ENCODE data around the gene USP51.
"Not testable (repeated sequence)": the region's sequence is repeated elsewhere in the genome, so short reads cannot be mapped to it uniquely, and the experiment has no call there.

USP51 gene

GRCh38 chrX:55522596-55523276, 33.1 kb upstream of the USP51 start:
- Histone ChIP-seq H3K4me3 (ENCODE audit: low read length) (no peak overlapping the region), H3K27ac (ENCODE audit: low read length) (no peak overlapping the region), H3K4me1 (ENCODE audit: low read length) (no peaks in the 10 kb centered on the region), H2AFZ (ENCODE audit: low read length) (no peak overlapping the region), H3K9me3 (replicated peaks; ENCODE audit: insufficient read depth, low read length) (no peaks in the 10 kb centered on the region), H3F3A (ENCODE audit: insufficient read depth, low read length) (no peaks in the 10 kb centered on the region), H4K20me1 (ENCODE audit: insufficient read depth, low read length) (no peaks in the 10 kb centered on the region), H3K4me2 (ENCODE audit: low read depth, low read length) (no peak overlapping the region), H3K9ac (ENCODE audit: low read length) (no peak overlapping the region), H3K9me2 (replicated peaks; ENCODE audit: insufficient read depth, low read length) (no peaks in the 10 kb centered on the region), H3K79me2 (ENCODE audit: low read length) (no peaks in the 10 kb centered on the region), H3K36me3 (replicated peaks; ENCODE audit: insufficient read depth, low read length) (no peaks in the 10 kb centered on the region), H3K27me3 (replicated peaks; ENCODE audit: insufficient read depth, low read length) (no peaks in the 10 kb centered on the region)
- no peak for DNase-seq
- TF ChIP-seq EZH2 (optimal IDR thresholded peaks at IDR 0.05; ENCODE audit: low read depth, low read length), result no peak
- TF ChIP-seq CTCF (IDR thresholded peaks at IDR 0.05; ENCODE audit: low read length), result no peak
- no peak for TF ChIP-seq EZH2phosphoT487 (IDR thresholded peaks at IDR 0.05; ENCODE audit: low read length)

GRCh38 chrX:55521687-55522086, 32.0 kb upstream of the USP51 start:
- DNase-seq, result no peak
- Histone ChIP-seq H3K36me3 (replicated peaks; ENCODE audit: insufficient read depth, low read length) (no peaks in the 10 kb centered on the region), H4K20me1 (ENCODE audit: insufficient read depth, low read length) (no peaks in the 10 kb centered on the region), H3K4me2 (ENCODE audit: low read depth, low read length) (no peak overlapping the region), H3K9ac (ENCODE audit: low read length) (no peak overlapping the region), H3K27ac (ENCODE audit: low read length) (no peak overlapping the region), H3K27me3 (replicated peaks; ENCODE audit: insufficient read depth, low read length) (no peaks in the 10 kb centered on the region), H2AFZ (ENCODE audit: low read length) (no peak overlapping the region), H3K4me1 (ENCODE audit: low read length) (no peaks in the 10 kb centered on the region), H3K4me3 (ENCODE audit: low read length) (no peak overlapping the region), H3K79me2 (ENCODE audit: low read length) (no peaks in the 10 kb centered on the region), H3K9me2 (replicated peaks; ENCODE audit: insufficient read depth, low read length) (no peaks in the 10 kb centered on the region), H3K9me3 (replicated peaks; ENCODE audit: insufficient read depth, low read length) (no peaks in the 10 kb centered on the region), H3F3A (ENCODE audit: insufficient read depth, low read length) (no peaks in the 10 kb centered on the region)
- TF ChIP-seq EZH2phosphoT487 (IDR thresholded peaks at IDR 0.05; ENCODE audit: low read length), result no peak
- no peak for TF ChIP-seq CTCF (IDR thresholded peaks at IDR 0.05; ENCODE audit: low read length)
- TF ChIP-seq EZH2 (optimal IDR thresholded peaks at IDR 0.05; ENCODE audit: low read depth, low read length), result no peak

GRCh38 chrX:55516794-55517481, 27.3 kb upstream of the USP51 start:
- H3K4me2 ChIP-seq (ENCODE audit: low read depth, low read length); H3K9me3 ChIP-seq (replicated peaks; ENCODE audit: insufficient read depth, low read length); H3K79me2 ChIP-seq (ENCODE audit: low read length); H3K9me2 ChIP-seq (replicated peaks; ENCODE audit: insufficient read depth, low read length); DNase-seq; H3F3A ChIP-seq (ENCODE audit: insufficient read depth, low read length); H4K20me1 ChIP-seq (ENCODE audit: insufficient read depth, low read length); H3K36me3 ChIP-seq (replicated peaks; ENCODE audit: insufficient read depth, low read length); H3K27ac ChIP-seq (ENCODE audit: low read length); H3K4me3 ChIP-seq (ENCODE audit: low read length); H3K27me3 ChIP-seq (replicated peaks; ENCODE audit: insufficient read depth, low read length); H3K4me1 ChIP-seq (ENCODE audit: low read length); H3K9ac ChIP-seq (ENCODE audit: low read length); H2AFZ ChIP-seq (ENCODE audit: low read length): not testable (repeated sequence)

DNA sequence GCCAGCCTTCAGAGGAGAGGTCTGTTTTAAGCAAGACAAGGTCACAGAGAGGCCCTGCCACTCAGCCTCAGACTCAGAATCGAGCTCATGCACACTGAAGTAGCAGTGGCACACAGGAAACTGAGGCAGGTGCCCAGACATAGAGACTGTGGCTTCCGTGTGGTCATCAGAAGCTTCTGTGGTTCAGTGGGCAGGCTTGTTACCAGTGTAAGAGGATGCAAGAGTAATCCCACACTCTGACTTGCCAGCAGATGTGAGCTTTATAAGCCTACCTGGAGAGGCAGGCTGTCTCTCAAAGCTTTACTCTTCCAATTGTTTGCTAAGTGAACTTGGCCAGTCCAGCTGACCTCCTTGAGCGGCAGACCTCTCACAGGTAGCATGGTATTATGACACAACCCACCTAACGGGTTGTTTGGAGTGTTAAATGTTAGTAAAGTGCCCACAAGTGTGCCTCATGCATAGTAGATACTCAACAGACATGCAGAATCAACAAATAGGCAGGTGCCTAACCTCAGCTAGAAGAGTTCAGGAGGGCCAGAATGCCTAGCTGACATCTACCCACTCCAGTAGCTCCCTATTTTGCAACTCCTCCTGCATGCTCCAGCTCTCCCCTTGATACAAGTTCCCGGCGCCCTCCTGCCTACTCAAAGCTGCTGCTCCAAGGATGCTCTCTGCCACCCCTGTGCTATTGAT, 23.5 kb upstream of the USP51 start:
- not testable (repeated sequence) for H3K4me3 ChIP-seq (ENCODE audit: low read length); H4K20me1 ChIP-seq (ENCODE audit: insufficient read depth, low read length); H3K27ac ChIP-seq (ENCODE audit: low read length); H3K4me1 ChIP-seq (ENCODE audit: low read length); H3F3A ChIP-seq (ENCODE audit: insufficient read depth, low read length); H3K9me3 ChIP-seq (replicated peaks; ENCODE audit: insufficient read depth, low read length); H3K9me2 ChIP-seq (replicated peaks; ENCODE audit: insufficient read depth, low read length); H2AFZ ChIP-seq (ENCODE audit: low read length); H3K36me3 ChIP-seq (replicated peaks; ENCODE audit: insufficient read depth, low read length); H3K9ac ChIP-seq (ENCODE audit: low read length); H3K79me2 ChIP-seq (ENCODE audit: low read length); H3K27me3 ChIP-seq (replicated peaks; ENCODE audit: insufficient read depth, low read length); DNase-seq; H3K4me2 ChIP-seq (ENCODE audit: low read depth, low read length)

DNA sequence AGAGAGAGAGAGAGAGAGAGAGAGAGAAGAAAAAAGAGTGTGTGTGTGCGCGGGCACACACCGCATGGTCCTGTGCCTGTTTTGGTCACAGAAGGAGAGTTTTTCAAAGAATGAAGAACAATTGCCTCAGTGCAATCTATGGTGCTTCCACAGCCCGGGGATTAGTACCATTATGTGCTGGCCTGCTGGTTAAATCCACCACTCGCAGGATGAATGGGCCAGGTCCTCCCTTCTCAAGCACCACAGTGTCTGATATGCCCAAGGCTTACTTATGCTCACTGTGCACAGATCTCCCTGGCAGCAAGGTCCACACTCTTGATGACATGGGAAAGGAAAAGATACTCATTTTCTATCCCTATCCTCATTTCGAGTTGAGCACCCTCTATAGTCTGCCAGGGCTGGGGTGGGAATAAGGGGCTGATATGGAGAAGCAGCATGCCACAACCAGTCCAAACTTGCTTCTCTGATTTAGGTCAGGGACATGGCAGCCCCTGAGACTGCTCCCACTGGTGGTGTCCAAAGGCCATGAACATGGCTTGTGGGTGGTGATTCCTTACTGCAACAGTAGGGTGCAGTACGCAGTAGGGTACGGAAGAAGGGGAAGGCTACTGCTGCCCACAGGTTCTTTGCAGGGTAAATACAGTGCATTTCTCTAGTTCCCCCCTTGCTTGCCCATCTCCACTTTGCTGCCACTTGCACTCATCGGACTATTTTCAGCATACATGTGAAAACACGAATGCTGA, 18.9 kb upstream of the USP51 start:
- not testable (repeated sequence) for H3F3A ChIP-seq (ENCODE audit: insufficient read depth, low read length); H3K27me3 ChIP-seq (replicated peaks; ENCODE audit: insufficient read depth, low read length); H3K9ac ChIP-seq (ENCODE audit: low read length); H3K9me2 ChIP-seq (replicated peaks; ENCODE audit: insufficient read depth, low read length); H3K4me2 ChIP-seq (ENCODE audit: low read depth, low read length); H3K27ac ChIP-seq (ENCODE audit: low read length); H3K4me1 ChIP-seq (ENCODE audit: low read length); H2AFZ ChIP-seq (ENCODE audit: low read length); H3K79me2 ChIP-seq (ENCODE audit: low read length); H3K4me3 ChIP-seq (ENCODE audit: low read length); H3K36me3 ChIP-seq (replicated peaks; ENCODE audit: insufficient read depth, low read length); H3K9me3 ChIP-seq (replicated peaks; ENCODE audit: insufficient read depth, low read length); H4K20me1 ChIP-seq (ENCODE audit: insufficient read depth, low read length); DNase-seq

DNA sequence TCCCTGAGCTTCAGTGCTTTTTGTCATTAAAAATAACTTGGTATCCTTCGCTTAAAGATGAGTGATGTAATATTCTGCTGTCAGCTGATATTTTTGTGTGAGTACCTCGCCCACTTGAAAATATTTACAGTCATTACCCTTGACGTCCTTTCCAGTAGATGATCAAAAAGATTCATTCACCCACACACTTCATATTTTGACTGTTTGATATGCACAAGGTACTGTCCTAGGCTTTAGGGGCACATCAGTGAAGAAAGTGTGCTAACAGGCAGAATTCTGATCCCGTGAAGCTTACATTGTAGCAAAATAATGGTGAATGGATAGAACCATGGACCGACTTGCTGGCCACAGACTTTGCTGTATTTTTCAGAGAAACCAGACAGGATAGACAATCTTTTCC, 18.1 kb upstream of the USP51 start:
- H3K9me3 ChIP-seq (replicated peaks; ENCODE audit: insufficient read depth, low read length); H3K9ac ChIP-seq (ENCODE audit: low read length); H3K36me3 ChIP-seq (replicated peaks; ENCODE audit: insufficient read depth, low read length); H4K20me1 ChIP-seq (ENCODE audit: insufficient read depth, low read length); H3K79me2 ChIP-seq (ENCODE audit: low read length); H3K27me3 ChIP-seq (replicated peaks; ENCODE audit: insufficient read depth, low read length); H3K9me2 ChIP-seq (replicated peaks; ENCODE audit: insufficient read depth, low read length); H3K4me2 ChIP-seq (ENCODE audit: low read depth, low read length); H3K27ac ChIP-seq (ENCODE audit: low read length); H2AFZ ChIP-seq (ENCODE audit: low read length); H3K4me1 ChIP-seq (ENCODE audit: low read length); H3F3A ChIP-seq (ENCODE audit: insufficient read depth, low read length); H3K4me3 ChIP-seq (ENCODE audit: low read length); DNase-seq: not testable (repeated sequence)
